Thoracic aorta (tissue), 2 donors: ENCODE results near the gene RASSF4. TPM values are rescaled to one million over a fixed set of nuclear protein-coding genes. Genes with fewer than 3 reads are reported as not detected.

Source experiments
- ATAC-seq: fragments of 150-250 bp; one replicate; pipeline ENCODE4 v1.8.0; 2017; ENCODE audit warnings: low read depth; ENCODE audit not compliant: insufficient number of reproducible peaks, low FRiP score
- DNase-seq: peaks from one replicate; pipeline ENCODE4 v3.0.0-alpha.2; 2020; ENCODE audit warnings: low spot score
- H3K27ac ChIP-seq, 2 donors: fragments of 200-600 bp; sonication (generic); 1 replicate in 1 of 2; 2 replicates in 1 of 2; pipeline ENCODE4 v1.5.1; 2016; ENCODE audit warnings: mild to moderate bottlenecking in 2 of 2, moderate library complexity in 2 of 2
- H3K27me3 ChIP-seq: fragments of 200-600 bp; sonication (generic); replicated peaks from 2 replicates; pipeline ENCODE4 v1.6.0; 2016; ENCODE audit warnings: mild to moderate bottlenecking; ENCODE audit not compliant: insufficient read depth
- H3K36me3 ChIP-seq: fragments of 200-600 bp; sonication (generic); one replicate; pipeline ENCODE4 v1.5.1; 2016
- H3K4me1 ChIP-seq, 2 donors: fragments of 200-600 bp; sonication (generic); 1 replicate in 1 of 2; 2 replicates in 1 of 2; pipeline versions ENCODE4 v1.5.1 to v1.6.0; 2016; ENCODE audit warnings: low read depth in 2 of 2, mild to moderate bottlenecking in 1 of 2; ENCODE audit not compliant: control insufficient read depth in 1 of 2
- H3K4me3 ChIP-seq: fragments of 200-600 bp; sonication (generic); 2 replicates; pipeline ENCODE4 v1.5.1; 2016; ENCODE audit warnings: mild to moderate bottlenecking
- H3K9me3 ChIP-seq: fragments of 200-600 bp; sonication (generic); 2 replicates; pipeline ENCODE4 v1.5.1; 2016
- total RNA-seq, 2 donors: library from RNA; depleted of rRNA; stranded (reverse); fragments of >200 nt; gene quantifications; one replicate each; pipeline versions ENCODE4 v1.1.0 to v1.2.3, GENCODE V29; 2016
- TF ChIP-seq, protein P1 (sequence below): fragments of 200-600 bp; sonication (generic); IDR thresholded peaks from one replicate; pipeline ENCODE4 v1.5.1; 2019; ENCODE audit warnings: antibody characterized with exemption

The RASSF4 gene
- total RNA-seq, 2 donors from 2014 or later, result 48.5 to 68.5 TPM

DNA sequence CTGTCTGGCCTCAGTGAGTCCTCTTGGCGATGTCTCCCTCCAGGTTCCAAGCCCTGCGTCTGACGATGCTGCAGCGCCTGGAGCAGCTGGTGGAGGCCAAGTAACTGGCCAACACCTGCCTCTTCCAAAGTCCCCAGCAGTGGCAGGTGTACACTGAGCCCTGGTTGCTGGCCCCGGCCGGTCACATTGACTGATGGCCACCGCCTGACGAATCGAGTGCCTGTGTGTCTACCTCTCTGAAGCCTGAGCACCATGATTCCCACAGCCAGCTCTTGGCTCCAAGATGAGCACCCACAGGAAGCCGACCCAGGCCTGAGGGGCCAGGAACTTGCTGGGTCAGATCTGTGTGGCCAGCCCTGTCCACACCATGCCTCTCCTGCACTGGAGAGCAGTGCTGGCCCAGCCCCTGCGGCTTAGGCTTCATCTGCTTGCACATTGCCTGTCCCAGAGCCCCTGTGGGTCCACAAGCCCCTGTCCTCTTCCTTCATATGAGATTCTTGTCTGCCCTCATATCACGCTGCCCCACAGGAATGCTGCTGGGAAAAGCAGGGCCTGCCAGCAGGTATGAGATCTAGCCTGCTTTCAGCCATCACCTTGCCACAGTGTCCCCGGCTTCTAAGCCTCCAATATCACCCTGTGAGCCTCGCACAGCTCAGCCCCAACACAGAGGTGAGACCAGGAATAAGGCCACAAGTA, 33.8 kb downstream of the RASSF4 start:
- no peaks in the 10 kb centered on the region for H3K36me3 ChIP-seq
- ATAC-seq, result no peak
- TF ChIP-seq, protein P1, sequence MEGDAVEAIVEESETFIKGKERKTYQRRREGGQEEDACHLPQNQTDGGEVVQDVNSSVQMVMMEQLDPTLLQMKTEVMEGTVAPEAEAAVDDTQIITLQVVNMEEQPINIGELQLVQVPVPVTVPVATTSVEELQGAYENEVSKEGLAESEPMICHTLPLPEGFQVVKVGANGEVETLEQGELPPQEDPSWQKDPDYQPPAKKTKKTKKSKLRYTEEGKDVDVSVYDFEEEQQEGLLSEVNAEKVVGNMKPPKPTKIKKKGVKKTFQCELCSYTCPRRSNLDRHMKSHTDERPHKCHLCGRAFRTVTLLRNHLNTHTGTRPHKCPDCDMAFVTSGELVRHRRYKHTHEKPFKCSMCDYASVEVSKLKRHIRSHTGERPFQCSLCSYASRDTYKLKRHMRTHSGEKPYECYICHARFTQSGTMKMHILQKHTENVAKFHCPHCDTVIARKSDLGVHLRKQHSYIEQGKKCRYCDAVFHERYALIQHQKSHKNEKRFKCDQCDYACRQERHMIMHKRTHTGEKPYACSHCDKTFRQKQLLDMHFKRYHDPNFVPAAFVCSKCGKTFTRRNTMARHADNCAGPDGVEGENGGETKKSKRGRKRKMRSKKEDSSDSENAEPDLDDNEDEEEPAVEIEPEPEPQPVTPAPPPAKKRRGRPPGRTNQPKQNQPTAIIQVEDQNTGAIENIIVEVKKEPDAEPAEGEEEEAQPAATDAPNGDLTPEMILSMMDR, result no peak
- no peaks in the 10 kb centered on the region for H3K9me3 ChIP-seq
- H3K27me3 ChIP-seq, result no peaks in the 10 kb centered on the region
- no peak overlapping the region for H3K4me3 ChIP-seq
- H3K27ac ChIP-seq, result peak overlapping the region; percentile 77 to 92
- no peak for DNase-seq
- peaks cover 50 to 78% of the 10 kb centered on the region in 2 donors for H3K4me1 ChIP-seq

DNA sequence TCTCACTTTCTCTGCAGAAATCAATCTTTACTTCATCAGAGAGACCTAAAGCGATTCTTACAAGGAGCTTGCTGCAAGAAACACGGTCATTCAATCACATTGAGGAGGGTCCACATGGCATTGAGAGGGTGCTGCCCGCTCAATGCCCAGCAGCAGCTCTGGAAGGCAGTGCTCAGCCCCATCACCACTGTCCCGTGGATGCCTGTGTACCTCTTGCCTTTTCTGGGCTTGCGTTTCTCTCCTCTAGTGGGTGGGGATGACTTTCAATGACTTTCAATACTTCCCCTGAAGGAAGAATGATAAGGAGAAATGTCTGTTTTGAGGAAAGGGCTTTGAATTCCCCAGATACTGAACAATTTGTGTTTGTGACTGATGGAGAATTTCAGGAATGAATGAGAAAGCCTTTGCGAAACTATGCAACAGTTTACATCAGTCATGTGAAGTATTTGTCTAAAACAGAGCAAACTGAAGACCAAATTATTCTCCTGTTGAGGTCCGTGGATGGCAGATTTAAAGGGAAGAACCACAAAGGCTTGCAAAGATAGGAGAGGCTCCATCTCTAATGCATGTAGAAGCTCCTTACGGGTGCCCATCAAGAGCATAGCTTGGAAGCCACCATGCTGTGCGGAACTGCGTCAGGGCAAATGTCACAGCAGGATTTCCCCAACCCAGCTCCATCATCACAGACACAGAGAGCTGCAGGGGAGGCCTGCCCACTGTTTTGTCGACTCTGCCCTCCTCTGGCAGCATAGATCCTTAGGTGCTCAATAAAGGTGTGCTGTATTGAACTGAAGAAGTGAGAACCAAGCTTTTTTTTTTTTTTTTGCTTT, 34.5 kb downstream of the RASSF4 start:
- DNase-seq, result no peak
- H3K4me1 ChIP-seq, result peaks cover 50 to 75% of the 10 kb centered on the region in 2 donors
- TF ChIP-seq, protein P1, result no peak
- H3K27me3 ChIP-seq, result no peaks in the 10 kb centered on the region
- no peaks in the 10 kb centered on the region for H3K36me3 ChIP-seq
- H3K4me3 ChIP-seq, result no peak overlapping the region
- no peaks in the 10 kb centered on the region for H3K9me3 ChIP-seq
- H3K27ac ChIP-seq, result peak overlapping the region; percentile 87 to 92
- no peak for ATAC-seq

DNA sequence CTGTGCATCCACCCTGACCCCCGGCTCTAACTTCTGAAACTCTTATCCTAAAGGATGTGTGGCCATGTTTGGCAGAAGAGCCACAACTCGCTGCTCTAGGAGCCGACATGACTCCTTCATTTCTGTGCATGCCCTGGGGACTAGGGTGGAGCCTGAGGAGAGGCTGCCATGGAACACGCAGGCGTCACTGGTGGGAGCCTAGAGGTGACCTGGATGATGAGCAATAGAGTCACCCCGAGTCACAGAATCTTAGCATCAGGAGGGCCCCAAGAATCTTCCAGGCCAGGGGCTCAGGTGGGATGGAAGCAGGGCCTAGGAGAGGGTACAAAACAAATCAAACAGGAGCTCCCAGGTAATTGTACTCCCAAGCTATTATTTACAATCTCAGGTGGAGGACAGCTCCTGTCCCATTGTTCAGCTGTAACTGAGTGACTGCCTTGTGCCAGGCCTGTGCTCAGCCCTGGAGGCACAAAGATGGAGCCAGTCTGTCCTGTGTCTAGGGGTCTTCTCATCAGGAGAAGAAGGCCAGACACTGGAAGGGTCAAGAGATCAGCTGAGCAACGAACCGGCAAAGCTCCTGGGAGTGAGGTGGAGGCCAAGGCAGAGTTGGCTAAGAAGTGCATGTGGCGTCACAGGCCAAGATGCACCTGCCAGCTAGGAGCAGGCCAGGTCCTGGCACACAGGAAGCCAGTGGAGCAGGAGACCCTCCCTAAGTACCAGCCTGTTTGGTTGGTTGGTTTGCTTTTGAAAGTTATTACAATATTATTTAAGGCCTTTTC, 35.3 kb downstream of the RASSF4 start:
- TF ChIP-seq, protein P1, result no peak
- Histone ChIP-seq H3K4me3 (no peak overlapping the region), H3K36me3 (no peaks in the 10 kb centered on the region), H3K27ac (peak overlapping the region; percentile 87 to 92), H3K9me3 (no peaks in the 10 kb centered on the region), H3K27me3 (no peaks in the 10 kb centered on the region), H3K4me1 (peaks cover 51 to 79% of the 10 kb centered on the region in 2 donors)
- ATAC-seq (no peak), DNase-seq (no peak)

DNA sequence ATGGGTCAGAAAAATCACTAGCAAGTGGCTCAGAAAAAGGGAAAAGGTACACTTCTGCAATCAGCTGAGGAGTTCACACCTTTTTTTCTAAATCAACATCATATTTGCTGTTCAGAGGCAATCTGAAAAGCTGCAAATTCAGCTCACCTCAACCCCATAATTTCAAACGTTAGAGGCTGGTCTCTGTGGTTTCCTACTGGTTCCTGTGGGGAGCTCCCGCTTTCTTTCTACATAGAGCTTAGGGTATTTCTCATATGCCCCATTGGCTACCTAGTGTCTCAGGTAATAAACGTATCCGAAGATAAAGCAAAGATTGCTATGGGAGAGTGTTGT, 35.9 kb downstream of the RASSF4 start:
- no peak overlapping the region for H3K4me3 ChIP-seq
- TF ChIP-seq, protein P1, result no peak
- ATAC-seq (no peak), DNase-seq (no peak)
- no peaks in the 10 kb centered on the region for H3K27me3 ChIP-seq
- no peaks in the 10 kb centered on the region for H3K9me3 ChIP-seq
- no peaks in the 10 kb centered on the region for H3K36me3 ChIP-seq
- peaks cover 55 to 85% of the 10 kb centered on the region in 2 donors for H3K4me1 ChIP-seq
- peak overlapping the region; percentile 87 to 92 for H3K27ac ChIP-seq
